Neural cell (in vitro differentiated cells): Measurements from ENCODE around the gene PRKAG3. TPM values are rescaled to one million over a fixed set of nuclear protein-coding genes. Genes with fewer than 3 reads are reported as not detected.

Source experiments
- H2AFZ ChIP-seq: fragments of 200-600, 300-800 bp; sonication (generic), shearing (Covaris generic); 2 replicates; pipeline ENCODE4 v1.6.0; 2014; ENCODE audit warnings: low read depth, mild to moderate bottlenecking, antibody characterized with exemption, low read length, moderate library complexity
- H3F3A ChIP-seq: fragments of 200-600 bp; shearing (Covaris generic); 2 replicates; pipeline ENCODE4 v1.6.1; 2016; ENCODE audit warnings: mild to moderate bottlenecking, moderate library complexity, mixed read lengths, antibody characterized with exemption, low read length; ENCODE audit not compliant: insufficient read depth, poor library complexity, severe bottlenecking
- H3K27ac ChIP-seq: fragments of 200-600, 300-800 bp; sonication (generic), shearing (Covaris generic); 2 replicates; pipeline ENCODE4 v1.5.1; 2014; ENCODE audit warnings: mild to moderate bottlenecking, low read length, moderate library complexity
- H3K27me3 ChIP-seq: fragments of 300-800, 200-600 bp; sonication (generic), shearing (Covaris generic); 2 replicates; pipeline ENCODE4 v1.6.0; 2014; ENCODE audit warnings: mild to moderate bottlenecking, low read depth, low read length, moderate library complexity; ENCODE audit not compliant: insufficient read depth
- H3K36me3 ChIP-seq: fragments of 300-800, 200-600 bp; sonication (generic), shearing (Covaris generic); 2 replicates; pipeline ENCODE4 v1.5.1; 2014; ENCODE audit warnings: mild to moderate bottlenecking, antibody characterized with exemption, low read length, moderate library complexity; ENCODE audit not compliant: insufficient read depth
- H3K4me2 ChIP-seq: fragments of 300-800, 200-600 bp; sonication (generic), shearing (Covaris generic); 2 replicates; pipeline ENCODE4 v1.6.0; 2014; ENCODE audit warnings: mild to moderate bottlenecking, low read length
- H3K4me3 ChIP-seq: fragments of 300-800, 200-600 bp; sonication (generic), shearing (Covaris generic); 2 replicates; pipeline ENCODE4 v1.5.1; 2014; ENCODE audit warnings: mild to moderate bottlenecking, low read length, moderate library complexity
- H3K79me2 ChIP-seq: fragments of 200-600 bp; shearing (Covaris generic); replicated peaks from 2 replicates; pipeline ENCODE4 v1.6.0; 2014; ENCODE audit warnings: mild to moderate bottlenecking, low read length, moderate library complexity; ENCODE audit not compliant: insufficient read depth
- H3K9ac ChIP-seq: fragments of 300-800, 200-600 bp; sonication (generic), shearing (Covaris generic); 2 replicates; pipeline ENCODE4 v1.6.1; 2016; ENCODE audit warnings: mild to moderate bottlenecking, low read length, mixed read lengths
- H3K9me2 ChIP-seq: fragments of 200-600 bp; shearing (Covaris generic); 2 replicates; pipeline ENCODE4 v1.6.1; 2016; ENCODE audit warnings: mild to moderate bottlenecking, low read length, mixed read lengths; ENCODE audit not compliant: insufficient read depth
- H3K9me3 ChIP-seq: fragments of 200-600, 300-800 bp; sonication (generic), shearing (Covaris generic); 2 replicates; pipeline ENCODE4 v1.6.1; 2016; ENCODE audit warnings: mild to moderate bottlenecking, mixed run types, low read length, moderate library complexity, mixed read lengths
- H4K20me1 ChIP-seq: fragments of 200-600 bp; shearing (Covaris generic); 2 replicates; pipeline ENCODE4 v1.6.1; 2016; ENCODE audit warnings: mild to moderate bottlenecking, mixed run types; ENCODE audit not compliant: insufficient read depth
- EP300 ChIP-seq: fragments of 450-650 bp; conservative IDR thresholded peaks from 2 replicates; pipeline ENCODE4 v1.6.1; 2014; ENCODE audit warnings: antibody characterized with exemption, mild to moderate bottlenecking, moderate library complexity; ENCODE audit not compliant: poor library complexity, severe bottlenecking
- EZH2 ChIP-seq: fragments of 200-600, 300-800 bp; shearing (Covaris generic), sonication (generic); IDR thresholded peaks from 2 replicates; pipeline ENCODE4 v1.6.1; 2014; ENCODE audit warnings: antibody characterized with exemption, low read length, borderline replicate concordance, mild to moderate bottlenecking; ENCODE audit not compliant: insufficient read depth, poor library complexity, severe bottlenecking
- MXI1 ChIP-seq: fragments of 450-650 bp; conservative IDR thresholded peaks from 2 replicates; pipeline ENCODE4 v1.6.1; 2014; ENCODE audit warnings: antibody characterized with exemption, mild to moderate bottlenecking; ENCODE audit not compliant: poor library complexity, severe bottlenecking
- POLR2AphosphoS5 ChIP-seq: IDR thresholded peaks from 2 replicates; pipeline ENCODE4 v1.6.1; 2012
- RAD21 ChIP-seq: fragments of 450-650 bp; conservative IDR thresholded peaks from 2 replicates; pipeline ENCODE4 v1.6.1; 2014; ENCODE audit warnings: antibody characterized with exemption, mild to moderate bottlenecking, moderate library complexity
- SMC3 ChIP-seq: fragments of 450-650 bp; conservative IDR thresholded peaks from 2 replicates; pipeline ENCODE4 v1.6.1; 2014; ENCODE audit warnings: antibody characterized with exemption, mild to moderate bottlenecking, moderate library complexity; ENCODE audit not compliant: poor library complexity
- TAF1 ChIP-seq: IDR thresholded peaks from 2 replicates; pipeline ENCODE4 v1.6.1; 2012; ENCODE audit warnings: low read depth
- polyA plus RNA-seq: library from polyadenylated mRNA; depleted of rRNA; stranded (reverse); fragments of >200 nt; gene quantifications from 2 replicates; pipeline ENCODE4 v1.2.3, GENCODE V29; 2014
- TF ChIP-seq, protein P1 (sequence below): fragments of 450-650 bp; IDR thresholded peaks from 2 replicates; pipeline ENCODE4 v1.5.1; 2014; ENCODE audit warnings: antibody characterized with exemption, mild to moderate bottlenecking, moderate library complexity; ENCODE audit not compliant: poor library complexity, severe bottlenecking
- TF ChIP-seq, protein P2 (sequence below): IDR thresholded peaks from 2 replicates; pipeline ENCODE4 v1.6.1; 2012; ENCODE audit warnings: borderline replicate concordance

The PRKAG3 gene
- polyA plus RNA-seq, 1 donor from 2014 or later = not detected

DNA sequence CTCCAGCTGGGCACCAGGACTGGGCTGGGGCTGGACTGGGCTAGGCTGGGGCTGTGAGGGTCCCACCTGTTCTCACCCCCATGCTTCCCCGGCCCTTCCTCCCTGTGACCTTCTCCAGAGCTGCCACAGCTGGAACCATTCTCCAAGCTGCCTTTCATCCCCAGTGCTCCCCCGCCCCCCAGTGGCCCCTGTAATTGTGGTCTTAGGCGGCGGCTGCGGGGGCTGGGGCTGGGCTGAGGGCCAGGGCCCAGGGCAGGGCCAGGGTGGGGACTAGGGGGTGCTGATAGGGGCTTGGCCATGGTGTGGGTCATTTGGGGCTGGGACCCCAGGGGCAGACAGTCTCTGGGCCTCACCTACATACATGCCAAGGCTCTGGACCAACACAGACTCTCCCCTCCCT is 46.3 kb upstream of the PRKAG3 start:
- H3K27me3 ChIP-seq = peaks cover 98% of the 10 kb centered on the region
- no peaks in the 10 kb centered on the region for H3K79me2 ChIP-seq

DNA sequence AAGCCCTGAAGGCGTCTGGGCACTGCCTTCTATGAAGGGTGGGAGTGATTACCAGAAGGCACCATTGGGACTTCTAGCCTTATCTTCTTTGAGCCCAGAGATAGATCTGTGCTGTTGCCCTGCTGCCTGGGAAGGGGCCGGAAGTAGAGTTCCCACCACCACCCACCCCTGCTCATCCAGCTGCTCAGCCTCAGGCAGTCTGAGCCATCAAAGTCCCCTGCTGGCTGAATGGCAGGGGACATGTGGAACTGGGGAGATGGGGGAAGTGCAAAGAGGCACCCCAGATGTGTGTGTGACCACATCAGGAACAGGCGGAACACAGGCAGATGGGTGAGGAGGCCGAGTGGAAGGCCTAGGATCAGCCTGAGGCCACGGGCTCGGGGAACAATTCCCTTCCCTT is 45.7 kb upstream of the PRKAG3 start:
- no peaks in the 10 kb centered on the region for H3K79me2 ChIP-seq
- H3K9ac ChIP-seq = no peak overlapping the region
- H3K4me3 ChIP-seq = no peak overlapping the region
- H2AFZ ChIP-seq = no peak overlapping the region
- no peaks in the 10 kb centered on the region for H3K9me2 ChIP-seq
- H3K36me3 ChIP-seq = no peaks in the 10 kb centered on the region
- no peaks in the 10 kb centered on the region for H4K20me1 ChIP-seq
- H3K27me3 ChIP-seq = peaks cover 98% of the 10 kb centered on the region
- H3K9me3 ChIP-seq = no peaks in the 10 kb centered on the region
- H3K4me2 ChIP-seq = no peak overlapping the region
- H3F3A ChIP-seq = no peaks in the 10 kb centered on the region
- no peak for TF ChIP-seq TAF1
- TF ChIP-seq RAD21 = no peak
- no peak overlapping the region for H3K27ac ChIP-seq

More for the DNA sequence above, 46.3 kb upstream of the PRKAG3 start:
- Histone ChIP-seq H3K9me2 (no peaks in the 10 kb centered on the region), H3K27ac (no peak overlapping the region), H3K4me2 (no peak overlapping the region), H2AFZ (no peak overlapping the region), H3K4me3 (no peak overlapping the region), H3K9me3 (no peaks in the 10 kb centered on the region), H3F3A (no peaks in the 10 kb centered on the region), H4K20me1 (no peaks in the 10 kb centered on the region), H3K36me3 (no peaks in the 10 kb centered on the region), H3K9ac (no peak overlapping the region)
- TF ChIP-seq, protein P1, sequence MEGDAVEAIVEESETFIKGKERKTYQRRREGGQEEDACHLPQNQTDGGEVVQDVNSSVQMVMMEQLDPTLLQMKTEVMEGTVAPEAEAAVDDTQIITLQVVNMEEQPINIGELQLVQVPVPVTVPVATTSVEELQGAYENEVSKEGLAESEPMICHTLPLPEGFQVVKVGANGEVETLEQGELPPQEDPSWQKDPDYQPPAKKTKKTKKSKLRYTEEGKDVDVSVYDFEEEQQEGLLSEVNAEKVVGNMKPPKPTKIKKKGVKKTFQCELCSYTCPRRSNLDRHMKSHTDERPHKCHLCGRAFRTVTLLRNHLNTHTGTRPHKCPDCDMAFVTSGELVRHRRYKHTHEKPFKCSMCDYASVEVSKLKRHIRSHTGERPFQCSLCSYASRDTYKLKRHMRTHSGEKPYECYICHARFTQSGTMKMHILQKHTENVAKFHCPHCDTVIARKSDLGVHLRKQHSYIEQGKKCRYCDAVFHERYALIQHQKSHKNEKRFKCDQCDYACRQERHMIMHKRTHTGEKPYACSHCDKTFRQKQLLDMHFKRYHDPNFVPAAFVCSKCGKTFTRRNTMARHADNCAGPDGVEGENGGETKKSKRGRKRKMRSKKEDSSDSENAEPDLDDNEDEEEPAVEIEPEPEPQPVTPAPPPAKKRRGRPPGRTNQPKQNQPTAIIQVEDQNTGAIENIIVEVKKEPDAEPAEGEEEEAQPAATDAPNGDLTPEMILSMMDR = no peak
- TF ChIP-seq POLR2AphosphoS5 (no peak), EP300 (no peak), RAD21 (no peak), TAF1 (no peak), EZH2 (no peak), MXI1 (no peak), SMC3 (no peak)
- TF ChIP-seq, protein P2, sequence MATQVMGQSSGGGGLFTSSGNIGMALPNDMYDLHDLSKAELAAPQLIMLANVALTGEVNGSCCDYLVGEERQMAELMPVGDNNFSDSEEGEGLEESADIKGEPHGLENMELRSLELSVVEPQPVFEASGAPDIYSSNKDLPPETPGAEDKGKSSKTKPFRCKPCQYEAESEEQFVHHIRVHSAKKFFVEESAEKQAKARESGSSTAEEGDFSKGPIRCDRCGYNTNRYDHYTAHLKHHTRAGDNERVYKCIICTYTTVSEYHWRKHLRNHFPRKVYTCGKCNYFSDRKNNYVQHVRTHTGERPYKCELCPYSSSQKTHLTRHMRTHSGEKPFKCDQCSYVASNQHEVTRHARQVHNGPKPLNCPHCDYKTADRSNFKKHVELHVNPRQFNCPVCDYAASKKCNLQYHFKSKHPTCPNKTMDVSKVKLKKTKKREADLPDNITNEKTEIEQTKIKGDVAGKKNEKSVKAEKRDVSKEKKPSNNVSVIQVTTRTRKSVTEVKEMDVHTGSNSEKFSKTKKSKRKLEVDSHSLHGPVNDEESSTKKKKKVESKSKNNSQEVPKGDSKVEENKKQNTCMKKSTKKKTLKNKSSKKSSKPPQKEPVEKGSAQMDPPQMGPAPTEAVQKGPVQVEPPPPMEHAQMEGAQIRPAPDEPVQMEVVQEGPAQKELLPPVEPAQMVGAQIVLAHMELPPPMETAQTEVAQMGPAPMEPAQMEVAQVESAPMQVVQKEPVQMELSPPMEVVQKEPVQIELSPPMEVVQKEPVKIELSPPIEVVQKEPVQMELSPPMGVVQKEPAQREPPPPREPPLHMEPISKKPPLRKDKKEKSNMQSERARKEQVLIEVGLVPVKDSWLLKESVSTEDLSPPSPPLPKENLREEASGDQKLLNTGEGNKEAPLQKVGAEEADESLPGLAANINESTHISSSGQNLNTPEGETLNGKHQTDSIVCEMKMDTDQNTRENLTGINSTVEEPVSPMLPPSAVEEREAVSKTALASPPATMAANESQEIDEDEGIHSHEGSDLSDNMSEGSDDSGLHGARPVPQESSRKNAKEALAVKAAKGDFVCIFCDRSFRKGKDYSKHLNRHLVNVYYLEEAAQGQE = no peak
